ENCODE measurements around the gene ZNF860. TPM values are rescaled to one million over a fixed set of nuclear protein-coding genes. Genes with fewer than 3 reads are reported as not detected.

ZNF860 gene
- total RNA-seq, 1 experiment from 2014 or later, result 8.9 TPM

DNA sequence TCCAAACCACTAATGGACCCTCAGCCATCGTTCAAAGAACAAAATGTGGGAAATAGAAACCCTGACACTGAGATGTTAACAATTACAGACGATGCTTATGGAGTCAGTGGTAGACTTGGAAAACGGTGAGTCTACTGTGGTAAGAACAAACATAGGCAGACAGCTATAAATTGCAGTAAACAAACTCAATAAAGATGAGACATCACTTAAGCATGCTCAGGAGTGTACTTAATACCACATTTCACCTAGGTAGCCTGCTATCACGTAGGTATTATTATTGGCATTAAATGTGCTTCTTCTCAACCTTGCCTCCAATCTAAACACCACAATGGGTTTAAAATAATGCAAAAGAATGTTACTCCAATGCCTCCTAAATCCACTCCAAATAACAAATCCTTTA, 3.0 kb upstream of the ZNF860 start:
- no TSS peak for BruUV-seq (replicated peaks)
- Histone ChIP-seq H3K27me3 (ENCODE audit: control insufficient read depth, insufficient read depth, low read length) (no peaks in the 10 kb centered on the region), H3K9me3 (ENCODE audit: control insufficient read depth, insufficient read depth, low read depth, low read length) (no peaks in the 10 kb centered on the region), H3K4me1 (ENCODE audit: control insufficient read depth, insufficient read depth, low read length) (peaks cover 54% of the 10 kb centered on the region), H3K36me3 (ENCODE audit: control insufficient read depth, insufficient read depth, low read length) (no peaks in the 10 kb centered on the region), H3K27ac (ENCODE audit: low read length) (peak overlapping the region; percentile 99), H3K4me3 (ENCODE audit: low read depth in 2 of 2, low read length in 2 of 2) (peak overlapping the region; percentile 63 to 83)
- POLR2A ChIA-PET, result no interaction called here
- DNase-seq (ENCODE audit: low read depth, low spot score), result no peak
- CTCF ChIA-PET, result interaction anchor here (0.6 kb wide), 1 partner anchor 9 kb away, joined by 3 read pairs; no protein-coding TSS in a partner anchor
- TF ChIP-seq, protein P1, sequence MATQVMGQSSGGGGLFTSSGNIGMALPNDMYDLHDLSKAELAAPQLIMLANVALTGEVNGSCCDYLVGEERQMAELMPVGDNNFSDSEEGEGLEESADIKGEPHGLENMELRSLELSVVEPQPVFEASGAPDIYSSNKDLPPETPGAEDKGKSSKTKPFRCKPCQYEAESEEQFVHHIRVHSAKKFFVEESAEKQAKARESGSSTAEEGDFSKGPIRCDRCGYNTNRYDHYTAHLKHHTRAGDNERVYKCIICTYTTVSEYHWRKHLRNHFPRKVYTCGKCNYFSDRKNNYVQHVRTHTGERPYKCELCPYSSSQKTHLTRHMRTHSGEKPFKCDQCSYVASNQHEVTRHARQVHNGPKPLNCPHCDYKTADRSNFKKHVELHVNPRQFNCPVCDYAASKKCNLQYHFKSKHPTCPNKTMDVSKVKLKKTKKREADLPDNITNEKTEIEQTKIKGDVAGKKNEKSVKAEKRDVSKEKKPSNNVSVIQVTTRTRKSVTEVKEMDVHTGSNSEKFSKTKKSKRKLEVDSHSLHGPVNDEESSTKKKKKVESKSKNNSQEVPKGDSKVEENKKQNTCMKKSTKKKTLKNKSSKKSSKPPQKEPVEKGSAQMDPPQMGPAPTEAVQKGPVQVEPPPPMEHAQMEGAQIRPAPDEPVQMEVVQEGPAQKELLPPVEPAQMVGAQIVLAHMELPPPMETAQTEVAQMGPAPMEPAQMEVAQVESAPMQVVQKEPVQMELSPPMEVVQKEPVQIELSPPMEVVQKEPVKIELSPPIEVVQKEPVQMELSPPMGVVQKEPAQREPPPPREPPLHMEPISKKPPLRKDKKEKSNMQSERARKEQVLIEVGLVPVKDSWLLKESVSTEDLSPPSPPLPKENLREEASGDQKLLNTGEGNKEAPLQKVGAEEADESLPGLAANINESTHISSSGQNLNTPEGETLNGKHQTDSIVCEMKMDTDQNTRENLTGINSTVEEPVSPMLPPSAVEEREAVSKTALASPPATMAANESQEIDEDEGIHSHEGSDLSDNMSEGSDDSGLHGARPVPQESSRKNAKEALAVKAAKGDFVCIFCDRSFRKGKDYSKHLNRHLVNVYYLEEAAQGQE (IDR thresholded peaks at IDR 0.05; ENCODE audit: insufficient read depth in 1 of 2, low read depth in 2 of 2, low read length in 1 of 2), result no peak
- TF ChIP-seq SIN3A (IDR thresholded peaks at IDR 0.05; ENCODE audit: borderline replicate concordance, insufficient read depth, low read depth, low read length) (no peak), TCF7L2 (IDR thresholded peaks at IDR 0.05; ENCODE audit: low read depth, low read length) (peak; percentile 21; the same call in 1 of the 2 replicates), POLR2AphosphoS5 (IDR thresholded peaks at IDR 0.05; ENCODE audit: low read depth, low read length) (peak; percentile 38; the same call in 1 of the 2 replicates)
- TF ChIP-seq, protein P2, sequence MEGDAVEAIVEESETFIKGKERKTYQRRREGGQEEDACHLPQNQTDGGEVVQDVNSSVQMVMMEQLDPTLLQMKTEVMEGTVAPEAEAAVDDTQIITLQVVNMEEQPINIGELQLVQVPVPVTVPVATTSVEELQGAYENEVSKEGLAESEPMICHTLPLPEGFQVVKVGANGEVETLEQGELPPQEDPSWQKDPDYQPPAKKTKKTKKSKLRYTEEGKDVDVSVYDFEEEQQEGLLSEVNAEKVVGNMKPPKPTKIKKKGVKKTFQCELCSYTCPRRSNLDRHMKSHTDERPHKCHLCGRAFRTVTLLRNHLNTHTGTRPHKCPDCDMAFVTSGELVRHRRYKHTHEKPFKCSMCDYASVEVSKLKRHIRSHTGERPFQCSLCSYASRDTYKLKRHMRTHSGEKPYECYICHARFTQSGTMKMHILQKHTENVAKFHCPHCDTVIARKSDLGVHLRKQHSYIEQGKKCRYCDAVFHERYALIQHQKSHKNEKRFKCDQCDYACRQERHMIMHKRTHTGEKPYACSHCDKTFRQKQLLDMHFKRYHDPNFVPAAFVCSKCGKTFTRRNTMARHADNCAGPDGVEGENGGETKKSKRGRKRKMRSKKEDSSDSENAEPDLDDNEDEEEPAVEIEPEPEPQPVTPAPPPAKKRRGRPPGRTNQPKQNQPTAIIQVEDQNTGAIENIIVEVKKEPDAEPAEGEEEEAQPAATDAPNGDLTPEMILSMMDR (IDR thresholded peaks at IDR 0.05), result no peak
- ATAC-seq, result no peak
- in situ Hi-C loops (cut with HindIII; ENCODE audit: low pct_unique_long_range_greater_than_20kb, low sequenced_read_pairs) (no loop called here), intact Hi-C loops (cut with micrococcal nuclease; ENCODE audit: unreplicated experiment) (no loop called here)

DNA sequence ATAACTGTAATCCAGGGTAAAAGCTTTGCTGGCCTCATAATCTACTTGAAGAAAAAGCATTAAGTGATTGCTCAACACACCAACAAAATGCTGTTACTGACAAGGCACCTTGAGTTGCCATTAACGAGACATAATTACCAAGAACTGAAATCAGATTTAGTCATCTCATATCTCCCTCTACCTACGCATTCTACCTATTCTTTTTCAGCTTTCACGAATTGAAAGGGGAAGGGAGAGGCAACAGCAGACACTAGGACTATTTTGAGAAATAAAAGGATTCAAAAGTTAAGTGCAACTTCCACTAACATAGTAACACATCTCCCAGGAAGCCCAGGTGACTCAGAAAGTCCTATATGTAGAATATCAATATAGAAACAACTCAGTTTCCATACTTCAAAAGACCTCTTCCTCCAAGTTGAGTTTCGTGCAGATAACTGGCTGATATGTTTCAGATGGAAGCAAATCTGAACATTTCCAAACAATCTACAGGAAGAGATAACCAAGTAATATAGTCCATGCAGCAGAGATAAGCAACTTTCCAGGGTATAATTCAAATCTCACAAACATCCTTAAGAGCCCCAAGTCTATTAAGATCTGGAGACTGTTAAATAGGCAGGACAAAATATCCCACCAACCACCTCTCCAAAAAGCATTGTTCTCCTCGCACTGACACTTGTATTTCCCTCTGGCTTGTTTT, 2.4 kb upstream of the ZNF860 start:
- no peaks in the 10 kb centered on the region for H3K9me3 ChIP-seq (ENCODE audit: control insufficient read depth, insufficient read depth, low read depth, low read length)
- BruUV-seq (replicated peaks), result no TSS peak
- DNase-seq (ENCODE audit: low read depth, low spot score), result no peak
- peaks cover 48% of the 10 kb centered on the region for H3K4me1 ChIP-seq (ENCODE audit: control insufficient read depth, insufficient read depth, low read length)
- CTCF ChIA-PET, result no interaction called here
- no peaks in the 10 kb centered on the region for H3K27me3 ChIP-seq (ENCODE audit: control insufficient read depth, insufficient read depth, low read length)
- POLR2A ChIA-PET, result no interaction called here
- in situ Hi-C loops (cut with HindIII; ENCODE audit: low pct_unique_long_range_greater_than_20kb, low sequenced_read_pairs), result no loop called here
- H3K36me3 ChIP-seq (ENCODE audit: control insufficient read depth, insufficient read depth, low read length), result no peaks in the 10 kb centered on the region
- TF ChIP-seq, protein P2 (IDR thresholded peaks at IDR 0.05), result no peak
- peak; percentile 3; the same call in 1 of the 2 replicates for TF ChIP-seq TCF7L2 (IDR thresholded peaks at IDR 0.05; ENCODE audit: low read depth, low read length)
- TF ChIP-seq, protein P1 (IDR thresholded peaks at IDR 0.05; ENCODE audit: insufficient read depth in 1 of 2, low read depth in 2 of 2, low read length in 1 of 2), result no peak
- TF ChIP-seq SIN3A (IDR thresholded peaks at IDR 0.05; ENCODE audit: borderline replicate concordance, insufficient read depth, low read depth, low read length), result no peak
- TF ChIP-seq POLR2AphosphoS5 (IDR thresholded peaks at IDR 0.05; ENCODE audit: low read depth, low read length), result no peak
- H3K4me3 ChIP-seq (ENCODE audit: low read depth in 2 of 2, low read length in 2 of 2), result peak overlapping the region; percentile 63 to 83
- intact Hi-C loops (cut with micrococcal nuclease; ENCODE audit: unreplicated experiment), result no loop called here
- peak overlapping the region; percentile 99 for H3K27ac ChIP-seq (ENCODE audit: low read length)
- no peak for ATAC-seq

All from Panc1 (cell line).